Measurements from ENCODE around the gene BANP.
"Not testable (repeated sequence)": the region's sequence is repeated elsewhere in the genome, so short reads cannot be mapped to it uniquely, and the experiment has no call there.

Gene BANP

GRCh38 chr16:88067530-88068411 lies 116.5 kb downstream of the BANP start:
- DNase-seq: no peak

GRCh38 chr16:88068476-88069396 lies 117.5 kb downstream of the BANP start:
- DNase-seq: no peak

- no peak for DNase-seq
Measured at GRCh38 chr16:88069397-88070168, 118.3 kb downstream of the BANP start.

- DNase-seq: no peak
Measured at GRCh38 chr16:88070341-88070740, 119.1 kb downstream of the BANP start.

- no peak for DNase-seq
Measured at GRCh38 chr16:88070989-88071625, 119.9 kb downstream of the BANP start.

GRCh38 chr16:88071908-88072307 lies 120.7 kb downstream of the BANP start:
- DNase-seq: no peak

- DNase-seq: no peak
Measured at GRCh38 chr16:88072571-88073001, 121.4 kb downstream of the BANP start.

GRCh38 chr16:88073201-88073721 lies 122.0 kb downstream of the BANP start:
- DNase-seq: no peak

GRCh38 chr16:88074041-88074440 lies 122.8 kb downstream of the BANP start:
- DNase-seq: no peak

- no peak for DNase-seq
Measured at GRCh38 chr16:88076211-88076931, 125.1 kb downstream of the BANP start.

GRCh38 chr16:88076932-88077320 lies 125.7 kb downstream of the BANP start:
- not testable (repeated sequence) for DNase-seq

GRCh38 chr16:88077328-88078108 lies 126.3 kb downstream of the BANP start:
- DNase-seq: no peak

GRCh38 chr16:88078111-88078775 lies 127.0 kb downstream of the BANP start:
- no peak for DNase-seq

- DNase-seq: no peak
Measured at GRCh38 chr16:88083582-88083981, 132.3 kb downstream of the BANP start.

GRCh38 chr16:88084881-88085280 lies 133.6 kb downstream of the BANP start:
- no peak for DNase-seq

GRCh38 chr16:88086571-88087516 lies 135.6 kb downstream of the BANP start:
- no peak for DNase-seq

- DNase-seq: no peak
Measured at GRCh38 chr16:88087517-88087877, 136.3 kb downstream of the BANP start.

GRCh38 chr16:88088161-88088581 lies 136.9 kb downstream of the BANP start:
- no peak for DNase-seq

GRCh38 chr16:88088611-88089010 lies 137.4 kb downstream of the BANP start:
- not testable (repeated sequence) for DNase-seq

All from effector CD4-positive, alpha-beta T cell (primary cell).